ENCODE results near the gene IP6K3.

Gene IP6K3

GRCh38 chr6:33691456-33692077 is 55.1 kb downstream of the IP6K3 start:
- TF ChIP-seq YY1 (IDR thresholded peaks at IDR 0.05; ENCODE audit: insufficient read depth, insufficient read length) (no peak), SUZ12 (IDR thresholded peaks at IDR 0.05; ENCODE audit: extremely low read depth, insufficient read depth, insufficient read length) (no peak), ZNF274 (IDR thresholded peaks at IDR 0.05; ENCODE audit: low read depth, low read length) (no peak)
- peaks cover 59% of the 10 kb centered on the region for H3K36me3 ChIP-seq (ENCODE audit: insufficient read depth, insufficient read length, low read length)
- peak overlapping the region; percentile 42 for H3K9ac ChIP-seq (ENCODE audit: insufficient read length, low read depth)
- no peaks in the 10 kb centered on the region for H3K9me3 ChIP-seq (ENCODE audit: insufficient read depth, low read length)
- peaks cover 11% of the 10 kb centered on the region for H3K4me1 ChIP-seq (ENCODE audit: insufficient read depth, insufficient read length)
- H3K4me3 ChIP-seq (ENCODE audit: insufficient read length, low read depth): no peak overlapping the region
- no peak for DNase-seq (ENCODE audit: low read depth, low spot score)
- H3K27me3 ChIP-seq (ENCODE audit: insufficient read depth, insufficient read length): no peaks in the 10 kb centered on the region

GRCh38 chr6:33690766-33691165 is 55.9 kb downstream of the IP6K3 start:
- Histone ChIP-seq H3K27me3 (ENCODE audit: insufficient read depth, insufficient read length) (no peaks in the 10 kb centered on the region), H3K4me3 (ENCODE audit: insufficient read length, low read depth) (no peak overlapping the region), H3K9ac (ENCODE audit: insufficient read length, low read depth) (no peak overlapping the region), H3K36me3 (ENCODE audit: insufficient read depth, insufficient read length, low read length) (peaks cover 56% of the 10 kb centered on the region), H3K9me3 (ENCODE audit: insufficient read depth, low read length) (no peaks in the 10 kb centered on the region), H3K4me1 (ENCODE audit: insufficient read depth, insufficient read length) (peaks cover 11% of the 10 kb centered on the region)
- no peak for DNase-seq (ENCODE audit: low read depth, low spot score)
- TF ChIP-seq YY1 (IDR thresholded peaks at IDR 0.05; ENCODE audit: insufficient read depth, insufficient read length) (no peak), SUZ12 (IDR thresholded peaks at IDR 0.05; ENCODE audit: extremely low read depth, insufficient read depth, insufficient read length) (no peak), ZNF274 (IDR thresholded peaks at IDR 0.05; ENCODE audit: low read depth, low read length) (no peak)

- TF ChIP-seq YY1 (IDR thresholded peaks at IDR 0.05; ENCODE audit: insufficient read depth, insufficient read length): no peak
- no peak for TF ChIP-seq ZNF274 (IDR thresholded peaks at IDR 0.05; ENCODE audit: low read depth, low read length)
- TF ChIP-seq SUZ12 (IDR thresholded peaks at IDR 0.05; ENCODE audit: extremely low read depth, insufficient read depth, insufficient read length): no peak
- Histone ChIP-seq H3K36me3 (ENCODE audit: insufficient read depth, insufficient read length, low read length) (peaks cover 48% of the 10 kb centered on the region), H3K4me1 (ENCODE audit: insufficient read depth, insufficient read length) (peaks cover 9% of the 10 kb centered on the region)
Observed at GRCh38 chr6:33689879-33690278, 56.8 kb downstream of the IP6K3 start.

GRCh38 chr6:33689148-33689494 is 57.6 kb downstream of the IP6K3 start:
- TF ChIP-seq ZNF274 (IDR thresholded peaks at IDR 0.05; ENCODE audit: low read depth, low read length) (no peak), YY1 (IDR thresholded peaks at IDR 0.05; ENCODE audit: insufficient read depth, insufficient read length) (no peak), SUZ12 (IDR thresholded peaks at IDR 0.05; ENCODE audit: extremely low read depth, insufficient read depth, insufficient read length) (no peak)
- no peak for DNase-seq (ENCODE audit: low read depth, low spot score)
- H3K4me3 ChIP-seq (ENCODE audit: insufficient read length, low read depth): no peak overlapping the region
- no peak overlapping the region for H3K9ac ChIP-seq (ENCODE audit: insufficient read length, low read depth)
- H3K4me1 ChIP-seq (ENCODE audit: insufficient read depth, insufficient read length): peaks cover 8% of the 10 kb centered on the region
- peaks cover 47% of the 10 kb centered on the region for H3K36me3 ChIP-seq (ENCODE audit: insufficient read depth, insufficient read length, low read length)
- no peaks in the 10 kb centered on the region for H3K27me3 ChIP-seq (ENCODE audit: insufficient read depth, insufficient read length)
- no peaks in the 10 kb centered on the region for H3K9me3 ChIP-seq (ENCODE audit: insufficient read depth, low read length)

More at GRCh38 chr6:33689879-33690278, 56.8 kb downstream of the IP6K3 start:
- H3K27me3 ChIP-seq (ENCODE audit: insufficient read depth, insufficient read length): no peaks in the 10 kb centered on the region
- H3K9me3 ChIP-seq (ENCODE audit: insufficient read depth, low read length): no peaks in the 10 kb centered on the region
- DNase-seq (ENCODE audit: low read depth, low spot score): no peak
- no peak overlapping the region for H3K9ac ChIP-seq (ENCODE audit: insufficient read length, low read depth)
- H3K4me3 ChIP-seq (ENCODE audit: insufficient read length, low read depth): no peak overlapping the region

GRCh38 chr6:33688451-33689147 is 58.1 kb downstream of the IP6K3 start:
- Histone ChIP-seq H3K4me3 (ENCODE audit: insufficient read length, low read depth) (no peak overlapping the region), H3K27me3 (ENCODE audit: insufficient read depth, insufficient read length) (no peaks in the 10 kb centered on the region), H3K9ac (ENCODE audit: insufficient read length, low read depth) (no peak overlapping the region), H3K9me3 (ENCODE audit: insufficient read depth, low read length) (no peaks in the 10 kb centered on the region), H3K4me1 (ENCODE audit: insufficient read depth, insufficient read length) (peaks cover 8% of the 10 kb centered on the region), H3K36me3 (ENCODE audit: insufficient read depth, insufficient read length, low read length) (peaks cover 42% of the 10 kb centered on the region)
- TF ChIP-seq ZNF274 (IDR thresholded peaks at IDR 0.05; ENCODE audit: low read depth, low read length) (no peak), SUZ12 (IDR thresholded peaks at IDR 0.05; ENCODE audit: extremely low read depth, insufficient read depth, insufficient read length) (no peak), YY1 (IDR thresholded peaks at IDR 0.05; ENCODE audit: insufficient read depth, insufficient read length) (no peak)
- DNase-seq (ENCODE audit: low read depth, low spot score): no peak

GRCh38 chr6:33688006-33688405 is 58.7 kb downstream of the IP6K3 start:
- H3K9ac ChIP-seq (ENCODE audit: insufficient read length, low read depth): no peak overlapping the region
- no peaks in the 10 kb centered on the region for H3K9me3 ChIP-seq (ENCODE audit: insufficient read depth, low read length)
- H3K4me1 ChIP-seq (ENCODE audit: insufficient read depth, insufficient read length): peaks cover 8% of the 10 kb centered on the region
- no peak for DNase-seq (ENCODE audit: low read depth, low spot score)
- H3K36me3 ChIP-seq (ENCODE audit: insufficient read depth, insufficient read length, low read length): peaks cover 36% of the 10 kb centered on the region
- no peak overlapping the region for H3K4me3 ChIP-seq (ENCODE audit: insufficient read length, low read depth)
- H3K27me3 ChIP-seq (ENCODE audit: insufficient read depth, insufficient read length): no peaks in the 10 kb centered on the region
- no peak for TF ChIP-seq ZNF274 (IDR thresholded peaks at IDR 0.05; ENCODE audit: low read depth, low read length)
- no peak for TF ChIP-seq SUZ12 (IDR thresholded peaks at IDR 0.05; ENCODE audit: extremely low read depth, insufficient read depth, insufficient read length)
- no peak for TF ChIP-seq YY1 (IDR thresholded peaks at IDR 0.05; ENCODE audit: insufficient read depth, insufficient read length)
